Liver (tissue), 3 donors: ENCODE data around the gene CD96.

Experiments used
- ATF3 ChIP-seq: IDR thresholded peaks from 2 replicates; pipeline ENCODE4 v1.6.1; 2016; ENCODE audit warnings: antibody characterized with exemption
- CTCF ChIP-seq: fragments of 150-350 bp; IDR thresholded peaks from 2 replicates; pipeline ENCODE4 v1.5.1; 2017; ENCODE audit warnings: improper control_type of control experiment, low read depth, low read length; ENCODE audit not compliant: missing input control
- REST ChIP-seq: IDR thresholded peaks from 2 replicates; pipeline ENCODE4 v1.6.1; 2016; ENCODE audit warnings: antibody characterized with exemption, mild to moderate bottlenecking
- RXRA ChIP-seq, 2 donors: IDR thresholded peaks; 2 replicates each; pipeline ENCODE4 v1.6.1; 2017 to 2018; ENCODE audit warnings: antibody characterized with exemption in 2 of 2, mild to moderate bottlenecking in 1 of 2
- SP1 ChIP-seq: IDR thresholded peaks from 2 replicates; pipeline ENCODE4 v1.6.1; 2018; ENCODE audit warnings: antibody characterized with exemption, mild to moderate bottlenecking
- donor health status: healthy.
- donor health status: healthy.

- TF ChIP-seq SP1 (no peak), RXRA (IDR thresholded peaks at IDR 0.05) (no peak), CTCF (no peak), REST (no peak), ATF3 (no peak)
These were observed 94.4 kb downstream of the CD96 start for GRCh38 chr3:111636366-111636885.
